Measurements from ENCODE around the gene SYTL5.
"Not testable (repeated sequence)": the region's sequence is repeated elsewhere in the genome, so short reads cannot be mapped to it uniquely, and the experiment has no call there.

The SYTL5 gene

GRCh38 chrX:38006291-38006690 lies at the start of gene SYTL5:
Gene SYTL5, plus strand, starts transcription at chrX:38006553. Its CDS starts 27,337 bp downstream, at chrX:38033890.
- no peak for DNase-seq (ENCODE audit: low read depth, low spot score)

- peak; percentile 36 for DNase-seq (ENCODE audit: low read depth, low spot score)
These were observed 47.7 kb upstream of the SYTL5 start for GRCh38 chrX:37958525-37959211.

- no peak for DNase-seq (ENCODE audit: low read depth, low spot score)
These were observed 46.9 kb upstream of the SYTL5 start for GRCh38 chrX:37959212-37960021.

GRCh38 chrX:37961118-37961517 lies 45.2 kb upstream of the SYTL5 start:
- DNase-seq (ENCODE audit: low read depth, low spot score): no peak

GRCh38 chrX:37967714-37968113 lies 38.6 kb upstream of the SYTL5 start:
- no peak for DNase-seq (ENCODE audit: low read depth, low spot score)

GRCh38 chrX:37975421-37975820 lies 30.9 kb upstream of the SYTL5 start:
- DNase-seq (ENCODE audit: low read depth, low spot score): no peak

- DNase-seq (ENCODE audit: low read depth, low spot score): no peak
These were observed 30.2 kb upstream of the SYTL5 start for GRCh38 chrX:37976153-37976552.

- no peak for DNase-seq (ENCODE audit: low read depth, low spot score)
These were observed 21.5 kb upstream of the SYTL5 start for GRCh38 chrX:37984880-37985279.

- DNase-seq (ENCODE audit: low read depth, low spot score): no peak
These were observed 19.5 kb upstream of the SYTL5 start for GRCh38 chrX:37986893-37987292.

- no peak for DNase-seq (ENCODE audit: low read depth, low spot score)
These were observed 17.0 kb upstream of the SYTL5 start for GRCh38 chrX:37989304-37989703.

GRCh38 chrX:37991303-37991702 lies 15.1 kb upstream of the SYTL5 start:
- DNase-seq (ENCODE audit: low read depth, low spot score): not testable (repeated sequence)

- DNase-seq (ENCODE audit: low read depth, low spot score): no peak
These were observed 13.2 kb upstream of the SYTL5 start for GRCh38 chrX:37993176-37993575.

GRCh38 chrX:37993837-37994619 lies 12.3 kb upstream of the SYTL5 start:
- DNase-seq (ENCODE audit: low read depth, low spot score): no peak

- no peak for DNase-seq (ENCODE audit: low read depth, low spot score)
These were observed 10.9 kb upstream of the SYTL5 start for GRCh38 chrX:37995428-37995827.

- DNase-seq (ENCODE audit: low read depth, low spot score): no peak
These were observed 9.3 kb upstream of the SYTL5 start for GRCh38 chrX:37997096-37997495.

GRCh38 chrX:37998586-37999262 lies 7.6 kb upstream of the SYTL5 start:
- no peak for DNase-seq (ENCODE audit: low read depth, low spot score)

- DNase-seq (ENCODE audit: low read depth, low spot score): no peak
These were observed 5.6 kb upstream of the SYTL5 start for GRCh38 chrX:38000706-38001105.

GRCh38 chrX:38004046-38004445 lies 2.3 kb upstream of the SYTL5 start:
- no peak for DNase-seq (ENCODE audit: low read depth, low spot score)

GRCh38 chrX:38006778-38007177 lies 425 bp downstream of the SYTL5 start:
- no peak for DNase-seq (ENCODE audit: low read depth, low spot score)

- DNase-seq (ENCODE audit: low read depth, low spot score): no peak
These were observed 2.3 kb downstream of the SYTL5 start for GRCh38 chrX:38008658-38009057.

GRCh38 chrX:38009641-38010040 lies 3.3 kb downstream of the SYTL5 start:
- no peak for DNase-seq (ENCODE audit: low read depth, low spot score)
